Lung (tissue), 13 donors: ENCODE data around the gene COG7. TPM values are rescaled to one million over a fixed set of nuclear protein-coding genes. Genes with fewer than 3 reads are reported as not detected.

Source experiments
- ATAC-seq: fragments of 200-7000 bp; cut with Tn5 transposase; one replicate; pipeline ENCODE4 v1.9.1; 2020; ENCODE audit warnings: moderate number of reproducible peaks; ENCODE audit not compliant: insufficient read depth, low FRiP score
- DNase-seq, 3 donors: peaks; one replicate each; pipeline ENCODE4 v3.0.0-alpha.2; 2013 to 2017
- H3K27ac ChIP-seq, 2 donors: one replicate each; pipeline ENCODE4 v1.5.1; 2013; ENCODE audit warnings: mild to moderate bottlenecking in 2 of 2, moderate library complexity in 2 of 2, control low read depth in 1 of 2, inconsistent platforms in 1 of 2, low read depth in 1 of 2, low read length in 1 of 2
- H3K27me3 ChIP-seq, 3 donors: one replicate each; pipeline ENCODE4 v1.5.1; 2013; ENCODE audit warnings: low read length in 2 of 3; ENCODE audit not compliant: control insufficient read depth in 3 of 3, insufficient read depth in 3 of 3
- H3K36me3 ChIP-seq, 4 donors: one replicate each; pipeline ENCODE4 v1.5.1; 2013; ENCODE audit warnings: low read length in 4 of 4, mild to moderate bottlenecking in 1 of 4, moderate library complexity in 1 of 4; ENCODE audit not compliant: control insufficient read depth in 4 of 4, insufficient read depth in 4 of 4
- H3K4me1 ChIP-seq, 5 donors: one replicate each; pipeline ENCODE4 v1.5.1; 2013; ENCODE audit warnings: low read length in 5 of 5, mild to moderate bottlenecking in 2 of 5, moderate library complexity in 1 of 5; ENCODE audit not compliant: control insufficient read depth in 5 of 5, insufficient read depth in 5 of 5
- H3K4me3 ChIP-seq: one replicate; pipeline ENCODE4 v1.5.1; 2013; ENCODE audit warnings: mild to moderate bottlenecking, control low read depth, moderate library complexity
- H3K9ac ChIP-seq, 2 donors: one replicate each; pipeline ENCODE4 v1.5.1; 2013; ENCODE audit warnings: low read length in 2 of 2, control low read depth in 1 of 2; ENCODE audit not compliant: insufficient read depth in 1 of 2
- H3K9me3 ChIP-seq, 4 donors: one replicate each; pipeline ENCODE4 v1.5.1; 2013; ENCODE audit warnings: low read length in 3 of 4, mild to moderate bottlenecking in 1 of 4, moderate library complexity in 1 of 4; ENCODE audit not compliant: control insufficient read depth in 4 of 4, insufficient read depth in 3 of 4
- WGBS, 2 donors: extraction: QIAGEN DNeasy Blood & Tissue Kit; methylation state at CpG; one replicate each; pipeline ENCODE4 v1.1.7; 2013; 5-methylcytosine and 5-hydroxymethylcytosine counted together
- polyA plus RNA-seq, 2 donors: library from polyadenylated mRNA; stranded (reverse); fragments of 200-250 nt; gene quantifications; one replicate each; pipeline ENCODE4 v1.2.1, GENCODE V29; 2013
- small RNA-seq: library from RNA; depleted of rRNA; stranded (forward); fragments of <200 nt; gene quantifications from one replicate; pipeline ENCODE3, GENCODE V24; 2014; ENCODE audit warnings: low replicate concordance
- total RNA-seq, 2 donors: library from RNA; depleted of rRNA in 1 of 2; stranded (reverse); fragments of >200 nt in 1 of 2; gene quantifications; one replicate each; pipeline ENCODE4 v1.2.1, GENCODE V29; 2014 to 2021
- TF ChIP-seq, protein P1 (sequence below): IDR thresholded peaks from 2 replicates; pipeline ENCODE4 v1.5.1; 2012; ENCODE audit warnings: mild to moderate bottlenecking; ENCODE audit errors: control extremely low read depth, extremely low read depth
- donor health status: control.
- donor health status: control.
- donor health status: Bipolar disorder and iron deficiency.
- donor health status: healthy.
- donor health status: DM: yes; HTN: yes; CAD: no.

The COG7 gene
- total and polyA plus RNA-seq, 4 donors, result 14.9 to 34.0 (median 20.0) TPM

DNA sequence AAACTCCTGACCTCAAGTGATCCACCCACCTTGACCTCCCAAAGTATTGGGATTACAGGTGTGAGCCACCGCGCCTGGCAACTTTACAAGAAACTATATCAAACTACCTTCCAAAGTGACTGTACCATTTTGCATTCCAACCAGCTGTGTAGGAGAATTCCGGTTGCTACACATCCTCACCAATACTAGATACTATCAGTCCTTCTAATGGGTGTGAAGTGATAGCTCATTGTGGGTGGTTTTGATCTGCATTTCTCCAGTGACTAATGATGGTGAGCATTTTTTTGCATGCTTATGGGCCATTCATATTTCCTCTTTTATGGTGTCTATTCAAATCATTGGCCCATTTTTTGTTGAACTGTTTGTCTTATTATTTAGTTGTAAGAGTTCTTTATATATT is 113.2 kb downstream of the COG7 start:
- no peak overlapping the region for H3K9ac ChIP-seq
- H3K36me3 ChIP-seq, result no peaks in the 10 kb centered on the region
- TF ChIP-seq, protein P1, sequence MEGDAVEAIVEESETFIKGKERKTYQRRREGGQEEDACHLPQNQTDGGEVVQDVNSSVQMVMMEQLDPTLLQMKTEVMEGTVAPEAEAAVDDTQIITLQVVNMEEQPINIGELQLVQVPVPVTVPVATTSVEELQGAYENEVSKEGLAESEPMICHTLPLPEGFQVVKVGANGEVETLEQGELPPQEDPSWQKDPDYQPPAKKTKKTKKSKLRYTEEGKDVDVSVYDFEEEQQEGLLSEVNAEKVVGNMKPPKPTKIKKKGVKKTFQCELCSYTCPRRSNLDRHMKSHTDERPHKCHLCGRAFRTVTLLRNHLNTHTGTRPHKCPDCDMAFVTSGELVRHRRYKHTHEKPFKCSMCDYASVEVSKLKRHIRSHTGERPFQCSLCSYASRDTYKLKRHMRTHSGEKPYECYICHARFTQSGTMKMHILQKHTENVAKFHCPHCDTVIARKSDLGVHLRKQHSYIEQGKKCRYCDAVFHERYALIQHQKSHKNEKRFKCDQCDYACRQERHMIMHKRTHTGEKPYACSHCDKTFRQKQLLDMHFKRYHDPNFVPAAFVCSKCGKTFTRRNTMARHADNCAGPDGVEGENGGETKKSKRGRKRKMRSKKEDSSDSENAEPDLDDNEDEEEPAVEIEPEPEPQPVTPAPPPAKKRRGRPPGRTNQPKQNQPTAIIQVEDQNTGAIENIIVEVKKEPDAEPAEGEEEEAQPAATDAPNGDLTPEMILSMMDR, result no peak
- no peak for DNase-seq
- peaks cover 0 to 5% (median 0%) of the 10 kb centered on the region in 5 donors for H3K4me1 ChIP-seq
- WGBS, 2 donors, result 70 to 97% methylated on average over 3 of the region's 3 CpGs
- H3K27me3 ChIP-seq, result no peaks in the 10 kb centered on the region
- H3K9me3 ChIP-seq, result peaks cover 0 to 4% (median 0%) of the 10 kb centered on the region in 4 donors
- no peak overlapping the region for H3K27ac ChIP-seq
- H3K4me3 ChIP-seq, result no peak overlapping the region
- ATAC-seq, result no peak

Small RNA genes within 50 kb of the gene (small RNA-seq; reads per million reads assigned to genes)
- gene RF00072, result not detected

Other genes with a start within 250 kb of the COG7 start
- 10 to 100 TPM; 16.4 to 58.7 TPM for gene SCNN1B, start 150.9 kb downstream of the COG7 start, total RNA-seq
- gene SCNN1B, start 150.9 kb downstream of the COG7 start, polyA plus RNA-seq, result 10 to 100 TPM; 41.2 to 41.4 TPM
- gene GGA2, start 57.3 kb upstream of the COG7 start, total RNA-seq, result 100 to 1,000 TPM in 1 of 2 donors, 10 to 100 TPM in 1; 88.5 to 118 TPM
- 10 to 100 TPM; 29.4 to 39.3 TPM for gene GGA2, start 57.3 kb upstream of the COG7 start, polyA plus RNA-seq
- gene EARS2, start 104.2 kb upstream of the COG7 start, total RNA-seq, result 10 to 100 TPM; 25.2 to 25.7 TPM
- 10 to 100 TPM; 17.7 to 19.3 TPM for gene EARS2, start 104.2 kb upstream of the COG7 start, polyA plus RNA-seq
- 10 to 100 TPM; 48.8 to 61.4 TPM for gene UBFD1, start 104.5 kb upstream of the COG7 start, total RNA-seq
- gene UBFD1, start 104.5 kb upstream of the COG7 start, polyA plus RNA-seq, result 10 to 100 TPM in 1 of 2 donors, 1 to 10 TPM in 1; 8.5 to 13.9 TPM
- gene NDUFAB1, start 143.1 kb upstream of the COG7 start, total RNA-seq, result 10 to 100 TPM; 67.4 to 83.7 TPM
- gene NDUFAB1, start 143.1 kb upstream of the COG7 start, polyA plus RNA-seq, result 100 to 1,000 TPM in 1 of 2 donors, 10 to 100 TPM in 1; 96.5 to 127 TPM
- gene PALB2, start 188.1 kb upstream of the COG7 start, total RNA-seq, result 10 to 100 TPM in 1 of 2 donors, 1 to 10 TPM in 1; 8.3 to 12.0 TPM
- gene PALB2, start 188.1 kb upstream of the COG7 start, polyA plus RNA-seq, result 10 to 100 TPM in 1 of 2 donors, 1 to 10 TPM in 1; 6.3 to 12.9 TPM
- 10 to 100 TPM; 39.0 to 46.2 TPM for gene DCTN5, start 188.3 kb upstream of the COG7 start, total RNA-seq
- 10 to 100 TPM; 10.5 to 30.4 TPM for gene DCTN5, start 188.3 kb upstream of the COG7 start, polyA plus RNA-seq
- gene PLK1, start 225.7 kb upstream of the COG7 start, total RNA-seq, result 1 to 10 TPM; 3.2 to 3.3 TPM
- gene PLK1, start 225.7 kb upstream of the COG7 start, polyA plus RNA-seq, result 1 to 10 TPM; 1.9 to 3.6 TPM